RWPE1 (cell line): ENCODE data around the gene UBE2J2.
A peak's percentile ranks its signal among the peaks of the same experiment; 100 is the strongest.

ENCODE experiments used
- CTCF ChIA-PET: fragments of 350-600 bp; sonication (Branson Sonifier 250); formaldehyde crosslinking; extraction: SDS; loops from one replicate; lab custom pipeline; 2021; lab: Yijun Ruan, JAX
- POLR2A ChIA-PET: fragments of 400-600 bp; formaldehyde crosslinking; extraction: SDS; loops from one replicate; lab custom pipeline; 2020; ENCODE audit warnings: antibody characterized with exemption; ENCODE audit not compliant: low non-redundant PET; lab: Yijun Ruan, JAX
- DNase-seq: peaks from one replicate; pipeline ENCODE4 v3.0.0; 2012; ENCODE audit warnings: low spot score
- H3K27ac ChIP-seq: fragments of 450-650 bp; 2 replicates; pipeline ENCODE4 v1.5.1; 2017
- TF ChIP-seq, protein P1 (sequence below): fragments of 450-650 bp; conservative IDR thresholded peaks from 2 replicates; pipeline ENCODE4 v1.5.1; 2017; ENCODE audit warnings: low read depth, mild to moderate bottlenecking

The UBE2J2 gene

DNA sequence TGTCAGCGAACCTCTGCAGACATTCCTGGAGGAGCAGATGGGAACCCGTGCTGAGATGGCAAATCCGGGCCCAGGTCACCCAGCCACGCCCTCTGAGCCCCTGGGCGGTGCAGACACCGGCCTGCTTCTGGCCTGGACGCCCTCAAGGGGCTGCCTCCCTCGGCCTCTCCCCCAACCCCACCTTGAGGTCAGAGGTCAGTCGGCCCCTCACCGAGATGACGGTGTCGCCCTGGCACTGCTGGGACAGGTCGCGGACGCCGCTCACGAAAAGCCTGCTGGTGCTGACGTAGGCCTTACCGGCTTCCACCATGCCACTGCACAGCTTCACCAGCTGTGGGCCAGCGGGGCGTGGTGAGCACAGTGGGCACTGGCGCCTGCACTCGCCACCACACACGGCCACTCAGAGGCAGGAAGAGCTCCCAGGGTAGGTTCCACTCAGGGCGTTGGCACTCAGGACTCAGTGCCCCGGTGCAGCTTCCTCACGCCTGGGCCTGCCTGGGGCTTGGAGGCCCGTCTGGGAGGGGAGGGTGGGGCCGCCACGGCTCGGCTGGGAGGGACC, 29.4 kb upstream of the UBE2J2 start:
- TF ChIP-seq, protein P1, sequence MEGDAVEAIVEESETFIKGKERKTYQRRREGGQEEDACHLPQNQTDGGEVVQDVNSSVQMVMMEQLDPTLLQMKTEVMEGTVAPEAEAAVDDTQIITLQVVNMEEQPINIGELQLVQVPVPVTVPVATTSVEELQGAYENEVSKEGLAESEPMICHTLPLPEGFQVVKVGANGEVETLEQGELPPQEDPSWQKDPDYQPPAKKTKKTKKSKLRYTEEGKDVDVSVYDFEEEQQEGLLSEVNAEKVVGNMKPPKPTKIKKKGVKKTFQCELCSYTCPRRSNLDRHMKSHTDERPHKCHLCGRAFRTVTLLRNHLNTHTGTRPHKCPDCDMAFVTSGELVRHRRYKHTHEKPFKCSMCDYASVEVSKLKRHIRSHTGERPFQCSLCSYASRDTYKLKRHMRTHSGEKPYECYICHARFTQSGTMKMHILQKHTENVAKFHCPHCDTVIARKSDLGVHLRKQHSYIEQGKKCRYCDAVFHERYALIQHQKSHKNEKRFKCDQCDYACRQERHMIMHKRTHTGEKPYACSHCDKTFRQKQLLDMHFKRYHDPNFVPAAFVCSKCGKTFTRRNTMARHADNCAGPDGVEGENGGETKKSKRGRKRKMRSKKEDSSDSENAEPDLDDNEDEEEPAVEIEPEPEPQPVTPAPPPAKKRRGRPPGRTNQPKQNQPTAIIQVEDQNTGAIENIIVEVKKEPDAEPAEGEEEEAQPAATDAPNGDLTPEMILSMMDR, result no peak
- POLR2A ChIA-PET, result interaction anchor here (0.6 kb wide), 1 partner anchor 180 kb away, joined by 3 read pairs; no protein-coding TSS in a partner anchor

DNA sequence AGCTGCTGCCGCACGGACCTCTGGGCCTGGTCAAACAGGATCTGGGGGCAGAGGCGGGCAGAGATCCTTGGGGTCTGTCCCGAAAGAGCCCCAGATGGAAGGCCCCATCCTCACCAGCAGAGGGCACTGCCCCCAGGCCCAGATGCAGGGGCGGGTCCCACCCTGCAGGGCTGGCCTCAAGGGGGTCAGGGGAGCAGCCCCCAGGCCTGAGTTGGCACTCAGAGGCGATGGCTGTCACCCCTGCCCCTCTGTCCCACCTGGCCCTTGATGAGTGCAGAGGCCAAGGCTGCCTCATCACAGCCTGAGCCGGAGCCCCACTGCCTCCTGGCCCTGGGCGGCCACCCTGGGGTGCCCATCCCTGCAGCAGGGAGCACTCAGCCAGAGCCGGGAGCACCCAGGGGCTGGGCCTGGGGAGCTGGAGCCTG, 28.4 kb upstream of the UBE2J2 start:
- no peak for DNase-seq
- POLR2A ChIA-PET, result no interaction called here
- TF ChIP-seq, protein P1, result peak; percentile 34
- peak overlapping the region; percentile 100 for H3K27ac ChIP-seq
- CTCF ChIA-PET, result interaction anchor here (0.6 kb wide), 1 partner anchor 10 kb away, joined by 3 read pairs; no protein-coding TSS in a partner anchor

More for the DNA sequence above, 29.4 kb upstream of the UBE2J2 start:
- CTCF ChIA-PET, result no interaction called here
- no peak for DNase-seq
- H3K27ac ChIP-seq, result peak overlapping the region; percentile 100

DNA sequence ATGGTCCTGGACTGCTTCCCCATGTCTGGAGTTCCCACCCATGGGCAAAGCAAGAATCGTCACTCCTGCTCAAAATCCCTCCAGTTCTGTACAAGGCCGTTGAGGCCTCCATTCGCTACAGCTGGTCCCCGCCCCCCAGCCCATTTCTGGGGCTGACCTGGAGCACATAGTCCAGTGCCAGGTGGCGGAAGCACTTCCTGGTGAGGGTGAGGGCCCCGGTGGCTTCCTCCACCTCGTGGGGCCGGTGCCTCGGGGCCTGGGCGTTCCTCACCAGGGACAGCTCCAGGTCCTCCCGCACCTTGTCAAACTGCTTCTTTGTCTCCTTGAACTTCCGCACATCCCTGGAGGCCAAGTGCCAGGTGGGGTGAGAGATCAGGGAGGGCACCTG, 26.7 kb upstream of the UBE2J2 start:
- ChIA-PET CTCF (interaction anchor here (0.5 to 1.5 kb wide), 5 partner anchors 9 to 184 kb away, joined by 3 to 7 read pairs (median 5); partner anchors contain the start of gene C1orf159), POLR2A (no interaction called here)
- peak overlapping the region; percentile 100 for H3K27ac ChIP-seq
- TF ChIP-seq, protein P1, result no peak
- no peak for DNase-seq

DNA sequence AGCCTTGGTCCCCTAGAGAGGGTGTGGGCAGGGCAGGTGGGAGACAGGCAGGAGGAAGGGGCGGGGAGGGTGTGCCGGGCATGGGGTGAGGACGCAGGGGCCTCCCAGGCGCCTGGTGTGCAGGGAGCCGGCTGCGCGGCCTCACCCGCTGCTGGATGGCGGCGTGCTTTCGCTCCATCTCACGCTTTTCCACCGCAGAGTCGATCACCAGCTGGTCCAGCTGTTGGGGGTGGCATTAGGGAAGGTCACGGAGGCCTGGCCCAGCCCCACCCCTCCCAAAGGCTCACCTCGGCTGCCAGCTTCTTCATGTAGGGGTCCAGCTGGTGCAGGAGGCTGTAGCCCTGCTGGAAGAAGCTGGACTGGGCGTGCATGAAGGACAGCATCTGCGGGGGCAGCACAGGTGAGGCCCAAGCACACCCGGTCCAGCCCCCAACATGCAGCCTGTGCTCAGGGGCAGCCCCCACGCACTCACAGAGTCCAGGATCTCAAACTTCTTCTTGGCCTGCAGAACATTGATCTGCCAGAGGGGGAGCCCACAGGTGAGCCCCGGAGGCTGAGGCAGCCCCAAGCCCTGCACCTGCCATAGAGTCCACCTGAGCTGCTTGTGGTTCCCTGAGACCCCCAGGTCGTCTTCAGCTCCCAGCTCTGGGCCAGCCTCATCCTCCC, 26.2 kb upstream of the UBE2J2 start:
- peak overlapping the region; percentile 100 for H3K27ac ChIP-seq
- TF ChIP-seq, protein P1, result peak; percentile 39
- ChIA-PET CTCF (interaction anchor here (0.6 to 1.5 kb wide), 4 partner anchors 8 to 184 kb away, joined by 3 to 7 read pairs (median 4); partner anchors contain the start of gene C1orf159), POLR2A (no interaction called here)
- no peak for DNase-seq

DNA sequence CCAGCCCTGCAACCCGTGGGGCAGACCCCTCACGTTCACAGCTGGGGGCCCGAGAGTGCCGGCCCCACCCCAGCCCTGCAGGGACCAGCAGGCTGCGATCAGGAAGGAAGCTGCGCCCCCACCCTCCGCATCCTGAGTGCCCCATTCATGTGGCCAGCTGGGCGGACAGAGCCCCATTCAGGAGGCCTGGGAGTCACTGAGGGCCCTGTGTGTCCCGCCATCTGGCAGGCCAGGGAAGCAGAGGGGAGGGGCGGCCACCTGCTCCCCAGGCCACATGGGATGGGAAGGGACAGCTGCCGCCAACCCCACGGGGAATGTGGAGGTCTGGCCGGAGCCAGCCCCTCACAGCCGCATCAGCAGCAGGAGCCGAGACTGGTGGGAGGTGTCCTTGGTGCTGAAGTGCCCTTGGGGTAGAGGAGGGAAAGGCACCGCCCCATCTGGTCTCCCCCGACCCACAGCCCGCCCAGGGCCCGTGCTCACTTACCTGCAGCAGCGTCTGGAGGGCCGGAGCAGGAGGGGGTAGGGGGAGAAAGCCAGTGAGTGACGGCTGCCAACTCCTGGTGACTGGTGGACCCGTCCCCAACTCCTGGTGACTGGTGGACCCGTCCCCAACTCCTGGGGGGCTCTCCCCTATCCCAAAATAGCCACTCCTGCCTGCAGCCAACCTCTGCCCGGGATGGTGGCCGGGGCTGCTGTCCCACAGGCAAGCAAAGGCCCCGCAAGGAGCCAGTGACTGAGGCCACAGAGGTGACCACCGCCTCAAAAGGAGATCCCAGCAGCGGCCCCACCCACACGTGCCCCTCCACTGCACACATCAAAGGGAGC, 25.4 kb upstream of the UBE2J2 start:
- H3K27ac ChIP-seq, result peak overlapping the region; percentile 100
- no peak for DNase-seq
- POLR2A ChIA-PET, result no interaction called here
- CTCF ChIA-PET, result interaction anchor here (0.6 to 1.5 kb wide), 4 partner anchors 8 to 50 kb away, joined by 3 to 7 read pairs (median 4); no protein-coding TSS in a partner anchor
- TF ChIP-seq, protein P1, result no peak
